Bronchial epithelial cell (primary cell): Measurements from ENCODE around the gene IPO5. TPM values are rescaled to one million over a fixed set of nuclear protein-coding genes. Genes with fewer than 3 reads are reported as not detected.

Experiments
- DNase-seq: peaks from one replicate; pipeline ENCODE4 v3.0.0-alpha.2; 2010; ENCODE audit warnings: low read depth
- FAIRE-seq: peaks from 2 replicates; lab custom pipeline; 2011; peaks lifted over from hg19 to GRCh38; lab: Jason Lieb, UNC
- H3K27me3 ChIP-seq: 2 replicates; pipeline ENCODE4 v1.5.1; 2011; ENCODE audit warnings: low read length; ENCODE audit not compliant: control insufficient read depth, insufficient read depth
- H3K36me3 ChIP-seq: 2 replicates; pipeline ENCODE4 v1.5.1; 2011; ENCODE audit warnings: low read length; ENCODE audit not compliant: control insufficient read depth, insufficient read depth
- H3K4me3 ChIP-seq: 2 replicates; pipeline ENCODE4 v1.5.1; 2011; ENCODE audit warnings: mild to moderate bottlenecking, low read depth, low read length, control low read depth
- total RNA-seq: library from RNA; depleted of rRNA; stranded (reverse); fragments of >200 nt; gene quantifications from 2 replicates; pipeline ENCODE4 v1.2.1, GENCODE V29; 2014
- TF ChIP-seq, protein P1 (sequence below): IDR thresholded peaks from 2 replicates; pipeline ENCODE4 v1.5.1; 2011; ENCODE audit warnings: mild to moderate bottlenecking, moderate library complexity, low read length, control low read depth, inconsistent platforms; ENCODE audit not compliant: insufficient read depth, severe bottlenecking

IPO5 gene
- total RNA-seq, 1 donor from 2014 or later = 112 TPM

DNA sequence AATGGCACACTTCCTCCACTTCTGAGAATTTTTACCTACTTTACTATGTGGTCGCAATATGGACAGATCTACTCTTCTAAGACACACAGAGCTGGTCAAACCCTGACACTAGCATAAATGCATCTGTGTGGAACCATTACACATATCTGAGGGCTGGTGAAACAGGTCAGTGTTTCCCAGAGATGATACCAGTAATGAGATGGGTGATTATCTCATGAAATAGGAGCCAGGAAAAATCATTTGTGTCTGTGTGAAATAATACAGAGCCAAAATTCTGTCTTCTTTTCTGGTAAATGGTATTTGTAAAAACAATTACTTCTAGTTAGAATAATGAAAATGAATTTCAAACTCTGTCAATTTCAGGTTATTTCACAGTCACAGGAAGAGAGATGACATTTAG, 117.8 kb downstream of the IPO5 start:
- TF ChIP-seq, protein P1, sequence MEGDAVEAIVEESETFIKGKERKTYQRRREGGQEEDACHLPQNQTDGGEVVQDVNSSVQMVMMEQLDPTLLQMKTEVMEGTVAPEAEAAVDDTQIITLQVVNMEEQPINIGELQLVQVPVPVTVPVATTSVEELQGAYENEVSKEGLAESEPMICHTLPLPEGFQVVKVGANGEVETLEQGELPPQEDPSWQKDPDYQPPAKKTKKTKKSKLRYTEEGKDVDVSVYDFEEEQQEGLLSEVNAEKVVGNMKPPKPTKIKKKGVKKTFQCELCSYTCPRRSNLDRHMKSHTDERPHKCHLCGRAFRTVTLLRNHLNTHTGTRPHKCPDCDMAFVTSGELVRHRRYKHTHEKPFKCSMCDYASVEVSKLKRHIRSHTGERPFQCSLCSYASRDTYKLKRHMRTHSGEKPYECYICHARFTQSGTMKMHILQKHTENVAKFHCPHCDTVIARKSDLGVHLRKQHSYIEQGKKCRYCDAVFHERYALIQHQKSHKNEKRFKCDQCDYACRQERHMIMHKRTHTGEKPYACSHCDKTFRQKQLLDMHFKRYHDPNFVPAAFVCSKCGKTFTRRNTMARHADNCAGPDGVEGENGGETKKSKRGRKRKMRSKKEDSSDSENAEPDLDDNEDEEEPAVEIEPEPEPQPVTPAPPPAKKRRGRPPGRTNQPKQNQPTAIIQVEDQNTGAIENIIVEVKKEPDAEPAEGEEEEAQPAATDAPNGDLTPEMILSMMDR = no peak
- no peaks in the 10 kb centered on the region for H3K27me3 ChIP-seq
- FAIRE-seq (no peak), DNase-seq (no peak)
- H3K4me3 ChIP-seq = no peak overlapping the region
- H3K36me3 ChIP-seq = no peaks in the 10 kb centered on the region

GRCh38 chr13:98072476-98072875, 119.0 kb downstream of the IPO5 start:
- FAIRE-seq (no peak), DNase-seq (no peak)
- TF ChIP-seq, protein P1 = no peak
- Histone ChIP-seq H3K4me3 (no peak overlapping the region), H3K36me3 (no peaks in the 10 kb centered on the region), H3K27me3 (no peaks in the 10 kb centered on the region)

Other genes with a start within 250 kb of the IPO5 start
- gene FARP1, start 189.4 kb downstream of the IPO5 start, total RNA-seq = 10.6 and 11.1 TPM in 2 replicates
- not detected in 2 replicates for gene RNF113B, start 223.6 kb downstream of the IPO5 start, total RNA-seq